Activated naive CD8-positive, alpha-beta T cell treated with anti-CD3 and anti-CD28 coated beads, Interleukin-2, amount 10 ng/mL, durations not matched to agents 7 days and 5 days (primary cell): ENCODE results near the gene PAPSS2. TPM values are rescaled to one million over a fixed set of nuclear protein-coding genes. Genes with fewer than 3 reads are reported as not detected.

Experiments used
- ATAC-seq: fragments of 150-1000 bp; cut with Tn5 transposase; one replicate; pipeline ENCODE4 v1.10.0; 2021; ENCODE audit warnings: low read depth, moderate library complexity
- POLR2A ChIA-PET: fragments of 350-600 bp; sonication (Branson Sonifier 250); formaldehyde crosslinking; loops from one replicate; lab custom pipeline; 2021; ENCODE audit warnings: antibody characterized with exemption; lab: Charles Lee
- DNase-seq: peaks from one replicate; pipeline ENCODE4 v3.0.0; 2021
- H3K27ac Mint-ChIP-seq: one replicate; pipeline ENCODE4 v1.8.0; 2022; ENCODE audit warnings: mild to moderate bottlenecking, mixed read lengths
- H3K27me3 Mint-ChIP-seq: one replicate; pipeline ENCODE4 v1.8.0; 2022; ENCODE audit warnings: mild to moderate bottlenecking, moderate library complexity, mixed read lengths
- H3K36me3 Mint-ChIP-seq: one replicate; pipeline ENCODE4 v1.8.0; 2021; ENCODE audit warnings: mild to moderate bottlenecking, mixed read lengths
- H3K4me1 Mint-ChIP-seq: one replicate; pipeline ENCODE4 v1.8.0; 2021; ENCODE audit warnings: mixed read lengths
- H3K4me3 Mint-ChIP-seq: one replicate; pipeline ENCODE4 v1.8.0; 2022; ENCODE audit warnings: mild to moderate bottlenecking, moderate library complexity, mixed read lengths
- H3K9me3 Mint-ChIP-seq: one replicate; pipeline ENCODE4 v1.8.0; 2021; ENCODE audit warnings: mixed read lengths
- total RNA-seq, 2 experiments: library from RNA; stranded (reverse); gene quantifications; one replicate each; pipeline ENCODE4 v1.2.3, GENCODE V29; 2021

PAPSS2 gene
- total RNA-seq, 2 experiments from 2014 or later: 1.1 to 2.2 TPM

GRCh38 chr10:87691506-87692070, 31.9 kb downstream of the PAPSS2 start:
- DNase-seq (no peak), ATAC-seq (no peak)
- Mint-ChIP-seq H3K4me1 (no peaks in the 10 kb centered on the region), H3K27me3 (peaks cover 4% of the 10 kb centered on the region), H3K36me3 (no peaks in the 10 kb centered on the region), H3K4me3 (no peak overlapping the region), H3K9me3 (no peaks in the 10 kb centered on the region), H3K27ac (no peak overlapping the region)
- POLR2A ChIA-PET: no interaction called here

- H3K4me3 Mint-ChIP-seq: no peak overlapping the region
- no peaks in the 10 kb centered on the region for H3K9me3 Mint-ChIP-seq
- no peaks in the 10 kb centered on the region for H3K4me1 Mint-ChIP-seq
- H3K27me3 Mint-ChIP-seq: peaks cover 10% of the 10 kb centered on the region
- ATAC-seq: no peak
- POLR2A ChIA-PET: no interaction called here
- no peaks in the 10 kb centered on the region for H3K36me3 Mint-ChIP-seq
- DNase-seq: no peak
- H3K27ac Mint-ChIP-seq: no peak overlapping the region
Measured at GRCh38 chr10:87692956-87693484, 33.3 kb downstream of the PAPSS2 start.

DNA sequence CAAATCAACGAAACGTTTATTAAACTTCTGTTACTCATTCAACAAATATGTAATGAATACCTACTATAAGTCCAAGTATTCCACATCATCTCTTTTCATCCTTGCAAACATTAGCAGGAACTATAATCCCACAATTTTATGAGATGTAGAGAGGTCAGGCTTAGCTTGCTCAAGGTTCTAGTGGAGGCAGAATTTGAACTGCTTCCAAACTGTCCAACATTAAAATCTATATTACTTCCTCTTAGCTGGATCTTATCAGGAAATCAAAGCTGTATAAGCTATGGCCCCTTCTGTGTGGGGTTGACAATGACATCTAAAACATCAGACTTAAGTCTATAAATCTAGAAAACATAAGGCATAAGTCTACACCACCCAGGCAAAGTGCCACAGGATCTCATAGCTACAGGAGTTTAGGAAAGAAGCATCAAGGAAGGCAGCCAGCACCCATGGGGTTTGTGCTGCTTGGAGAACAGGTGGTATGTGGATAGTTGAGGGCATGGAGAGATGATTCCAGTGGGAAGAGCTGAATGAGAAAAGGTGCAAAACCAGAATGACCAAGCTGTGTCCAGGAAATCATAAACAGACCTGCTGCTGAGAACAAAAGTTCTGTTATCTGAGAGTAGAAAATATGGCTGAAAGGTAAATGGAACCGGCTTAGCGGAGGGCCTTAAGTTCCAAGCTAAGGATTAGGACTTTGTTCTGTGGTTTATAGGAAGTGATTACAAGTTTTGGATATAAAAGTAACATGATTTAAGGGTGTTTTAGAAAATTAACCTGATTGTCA, 34.5 kb downstream of the PAPSS2 start:
- DNase-seq (no peak), ATAC-seq (no peak)
- H3K4me3 Mint-ChIP-seq: no peak overlapping the region
- H3K27ac Mint-ChIP-seq: no peak overlapping the region
- peaks cover 10% of the 10 kb centered on the region for H3K27me3 Mint-ChIP-seq
- H3K9me3 Mint-ChIP-seq: no peaks in the 10 kb centered on the region
- POLR2A ChIA-PET: no interaction called here
- no peaks in the 10 kb centered on the region for H3K4me1 Mint-ChIP-seq
- H3K36me3 Mint-ChIP-seq: no peaks in the 10 kb centered on the region

DNA sequence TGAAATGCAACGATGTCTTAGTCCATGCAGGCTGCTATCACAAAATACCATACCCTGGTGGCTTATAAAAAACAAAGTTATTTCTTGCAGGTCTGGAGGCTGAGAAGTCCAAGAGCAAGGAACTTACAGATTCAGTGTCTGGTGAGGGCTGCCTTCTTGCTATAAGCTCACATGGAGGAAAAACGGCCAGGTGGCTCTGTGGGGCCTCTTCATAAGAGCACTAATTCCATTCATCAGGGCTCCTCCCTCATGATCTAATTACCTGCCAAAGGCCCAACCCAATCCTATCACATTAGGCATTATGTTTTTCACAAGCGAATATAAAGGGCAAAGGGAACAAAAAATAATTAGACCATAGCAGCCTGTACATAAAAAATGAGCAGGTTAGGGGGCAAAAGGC, 35.4 kb downstream of the PAPSS2 start:
- Mint-ChIP-seq H3K36me3 (no peaks in the 10 kb centered on the region), H3K4me3 (no peak overlapping the region), H3K9me3 (no peaks in the 10 kb centered on the region), H3K4me1 (no peaks in the 10 kb centered on the region), H3K27ac (no peak overlapping the region), H3K27me3 (peaks cover 9% of the 10 kb centered on the region)
- ATAC-seq (no peak), DNase-seq (no peak)
- POLR2A ChIA-PET: no interaction called here

DNA sequence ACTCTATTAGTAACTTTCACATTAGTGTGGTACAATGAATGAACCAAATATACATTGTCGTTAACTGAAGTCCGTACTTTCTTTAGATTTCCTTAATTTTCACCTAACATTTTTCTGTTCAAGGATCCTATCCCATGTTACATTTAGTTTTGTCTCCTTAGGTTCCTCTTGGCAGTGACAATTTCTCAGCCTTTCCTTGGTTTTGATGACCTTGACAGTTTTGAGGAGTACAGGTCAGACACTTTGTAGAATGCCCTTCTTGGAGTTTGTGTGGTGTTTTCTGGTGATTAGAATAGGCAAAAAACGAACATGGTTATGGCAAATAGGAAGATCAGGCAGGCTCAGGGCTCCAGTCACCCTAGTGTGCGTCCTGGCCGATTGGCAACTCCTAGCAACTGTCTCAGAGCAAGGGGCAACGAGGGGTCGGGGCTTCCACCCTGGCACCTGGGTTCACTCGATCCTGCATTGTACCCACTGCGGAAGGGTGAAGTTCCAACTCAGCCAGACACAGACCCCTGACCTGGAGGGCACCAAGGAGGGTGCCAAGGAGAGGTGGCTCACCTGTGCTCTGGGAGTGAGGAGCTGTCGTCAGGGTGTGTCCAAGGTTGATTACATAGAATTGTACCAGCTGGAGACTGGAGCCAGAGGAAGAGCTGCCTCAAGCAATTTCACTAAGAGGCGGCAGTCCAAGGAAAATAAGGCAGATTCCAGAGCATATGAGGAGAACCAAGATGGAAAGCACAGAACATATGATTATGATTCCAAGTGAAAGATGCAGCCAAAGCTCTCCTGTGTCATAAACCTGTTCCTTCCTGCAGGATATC, 37.5 kb downstream of the PAPSS2 start:
- H3K36me3 Mint-ChIP-seq: no peaks in the 10 kb centered on the region
- H3K9me3 Mint-ChIP-seq: no peaks in the 10 kb centered on the region
- no peaks in the 10 kb centered on the region for H3K4me1 Mint-ChIP-seq
- DNase-seq: no peak
- POLR2A ChIA-PET: no interaction called here
- no peak overlapping the region for H3K4me3 Mint-ChIP-seq
- no peak for ATAC-seq
- peaks cover 15% of the 10 kb centered on the region for H3K27me3 Mint-ChIP-seq
- no peak overlapping the region for H3K27ac Mint-ChIP-seq

DNA sequence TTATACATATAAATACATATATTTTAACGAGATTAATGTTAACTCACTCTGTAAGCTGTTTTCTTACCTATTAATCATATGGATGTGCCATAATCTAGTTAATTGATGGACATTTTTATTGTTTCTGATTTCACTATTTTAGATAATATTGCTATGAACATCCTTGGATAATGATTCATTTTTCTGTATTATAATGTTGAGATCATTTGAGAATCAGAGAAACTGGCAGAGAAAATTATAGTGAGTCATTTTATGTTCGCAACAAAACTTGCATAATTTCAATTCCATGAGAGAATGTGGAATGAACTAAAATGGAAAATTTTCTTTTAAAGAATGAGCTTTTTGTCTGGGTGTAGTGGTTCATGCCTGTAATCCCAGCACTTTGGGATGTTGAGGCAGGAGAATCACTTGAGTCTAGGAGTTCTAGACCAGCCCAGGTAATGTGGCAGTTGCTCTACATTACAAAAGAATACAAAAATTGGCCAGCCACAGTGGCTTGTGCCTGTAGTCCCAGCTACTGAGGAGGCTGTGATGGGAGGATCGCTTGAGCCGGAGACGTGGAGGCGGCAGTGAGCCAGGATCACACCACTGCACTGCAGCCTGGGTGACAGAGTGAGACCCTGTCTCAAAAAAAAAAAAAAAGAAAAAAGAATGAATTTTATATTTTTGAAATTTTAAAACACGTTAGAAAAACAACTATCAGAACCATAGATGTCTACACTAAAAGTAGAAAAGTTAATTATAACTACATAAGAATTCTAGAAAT, 40.5 kb downstream of the PAPSS2 start:
- POLR2A ChIA-PET: no interaction called here
- Mint-ChIP-seq H3K9me3 (no peaks in the 10 kb centered on the region), H3K4me3 (no peak overlapping the region), H3K4me1 (no peaks in the 10 kb centered on the region), H3K36me3 (no peaks in the 10 kb centered on the region), H3K27ac (no peak overlapping the region), H3K27me3 (peaks cover 15% of the 10 kb centered on the region)
- no peak for ATAC-seq
- DNase-seq: no peak

DNA sequence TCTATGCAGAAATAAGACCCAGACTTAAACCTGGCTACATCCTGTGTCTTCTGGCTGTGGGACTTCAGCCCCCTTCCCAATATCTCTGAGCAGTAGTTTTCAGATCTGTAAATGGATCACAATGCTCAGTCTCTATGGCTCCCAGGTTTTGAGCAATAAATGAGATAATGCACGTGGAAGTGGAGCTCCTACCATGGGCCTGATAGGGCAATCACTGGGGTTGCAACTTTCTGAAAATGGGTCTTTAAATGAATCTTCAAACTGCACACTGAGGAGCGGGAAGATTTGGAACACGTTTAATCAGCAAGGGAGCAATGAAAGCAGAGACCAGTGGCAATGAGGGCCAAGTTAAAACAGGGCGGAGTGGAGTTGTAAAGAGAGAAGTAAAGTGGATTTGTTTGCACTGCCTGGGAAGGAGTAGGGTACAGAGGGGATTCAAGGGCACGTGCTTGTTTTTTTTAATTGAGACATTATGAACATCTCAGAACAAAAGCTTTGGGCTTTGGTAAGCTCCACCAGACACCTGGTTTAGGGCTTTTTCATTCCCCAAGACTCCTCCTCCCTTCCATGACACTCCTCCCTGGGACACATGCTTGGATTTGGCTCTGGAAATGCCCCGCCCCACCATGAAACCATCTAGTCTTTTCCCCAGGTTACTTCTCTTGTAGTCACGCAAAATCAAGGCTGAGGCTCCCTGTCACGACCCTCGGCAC, 42.7 kb downstream of the PAPSS2 start:
- no peaks in the 10 kb centered on the region for H3K9me3 Mint-ChIP-seq
- ATAC-seq: no peak
- no peaks in the 10 kb centered on the region for H3K4me1 Mint-ChIP-seq
- no peak for DNase-seq
- H3K4me3 Mint-ChIP-seq: no peak overlapping the region
- POLR2A ChIA-PET: no interaction called here
- H3K27ac Mint-ChIP-seq: no peak overlapping the region
- peaks cover 10% of the 10 kb centered on the region for H3K27me3 Mint-ChIP-seq
- H3K36me3 Mint-ChIP-seq: no peaks in the 10 kb centered on the region

GRCh38 chr10:87702973-87703294, 43.3 kb downstream of the PAPSS2 start:
- H3K27me3 Mint-ChIP-seq: peaks cover 10% of the 10 kb centered on the region
- H3K4me1 Mint-ChIP-seq: no peaks in the 10 kb centered on the region
- no peak overlapping the region for H3K27ac Mint-ChIP-seq
- ATAC-seq: no peak
- no peak for DNase-seq
- H3K4me3 Mint-ChIP-seq: no peak overlapping the region
- POLR2A ChIA-PET: no interaction called here
- H3K9me3 Mint-ChIP-seq: no peaks in the 10 kb centered on the region
- H3K36me3 Mint-ChIP-seq: no peaks in the 10 kb centered on the region

- Mint-ChIP-seq H3K27ac (no peak overlapping the region), H3K4me1 (no peaks in the 10 kb centered on the region), H3K27me3 (peaks cover 10% of the 10 kb centered on the region), H3K36me3 (no peaks in the 10 kb centered on the region), H3K9me3 (no peaks in the 10 kb centered on the region), H3K4me3 (no peak overlapping the region)
- POLR2A ChIA-PET: no interaction called here
- no peak for ATAC-seq
- no peak for DNase-seq
Measured at GRCh38 chr10:87703771-87704170, 44.1 kb downstream of the PAPSS2 start.

DNA sequence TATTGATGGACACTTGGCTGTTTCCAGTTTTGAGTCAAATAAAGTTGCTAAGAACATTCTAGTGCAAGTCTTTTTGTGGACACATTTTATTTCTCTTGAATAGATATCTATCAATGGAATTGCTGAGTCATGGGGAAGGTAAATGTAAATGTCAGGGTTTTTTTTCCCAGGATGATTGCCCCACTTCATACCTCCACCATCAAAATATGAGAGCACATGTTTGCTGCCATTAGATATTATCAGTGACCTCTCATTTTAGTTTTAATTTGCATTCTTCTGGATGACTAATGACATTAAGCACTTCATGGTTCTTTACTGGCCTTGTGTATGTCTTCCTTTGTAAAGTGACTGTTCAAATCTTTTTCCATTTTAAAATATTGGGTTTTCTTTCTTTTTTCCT, 45.7 kb downstream of the PAPSS2 start:
- ATAC-seq (no peak), DNase-seq (no peak)
- Mint-ChIP-seq H3K4me1 (no peaks in the 10 kb centered on the region), H3K27ac (no peak overlapping the region), H3K9me3 (no peaks in the 10 kb centered on the region), H3K27me3 (peaks cover 7% of the 10 kb centered on the region), H3K4me3 (no peak overlapping the region), H3K36me3 (no peaks in the 10 kb centered on the region)
- POLR2A ChIA-PET: no interaction called here

GRCh38 chr10:87706731-87707130, 47.1 kb downstream of the PAPSS2 start:
- H3K27me3 Mint-ChIP-seq: peaks cover 9% of the 10 kb centered on the region
- no peaks in the 10 kb centered on the region for H3K36me3 Mint-ChIP-seq
- no peaks in the 10 kb centered on the region for H3K4me1 Mint-ChIP-seq
- H3K27ac Mint-ChIP-seq: no peak overlapping the region
- DNase-seq (no peak), ATAC-seq (no peak)
- POLR2A ChIA-PET: no interaction called here
- no peak overlapping the region for H3K4me3 Mint-ChIP-seq
- no peaks in the 10 kb centered on the region for H3K9me3 Mint-ChIP-seq

DNA sequence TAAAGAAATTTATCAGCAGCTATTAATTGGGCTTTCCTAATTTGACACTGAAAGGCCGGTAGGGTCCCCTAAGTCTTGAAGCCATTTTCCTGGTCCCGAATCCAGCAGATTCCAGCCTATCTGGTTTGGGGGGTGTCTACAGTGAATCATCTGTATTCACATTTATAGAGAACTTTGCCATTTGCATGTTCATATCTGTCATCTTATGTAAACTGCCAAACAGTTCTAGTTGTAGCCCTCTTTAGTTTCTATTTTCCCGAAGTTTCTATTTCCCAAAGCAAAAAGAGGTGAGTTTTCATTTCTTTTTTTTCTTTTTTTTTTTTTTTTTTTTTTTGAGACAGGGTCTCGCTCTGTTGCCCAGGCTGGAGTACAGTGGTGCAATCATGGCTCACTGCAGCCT, 47.6 kb downstream of the PAPSS2 start:
- Mint-ChIP-seq H3K4me1 (no peaks in the 10 kb centered on the region), H3K27me3 (peaks cover 9% of the 10 kb centered on the region), H3K27ac (no peak overlapping the region), H3K4me3 (no peak overlapping the region), H3K36me3 (no peaks in the 10 kb centered on the region), H3K9me3 (no peaks in the 10 kb centered on the region)
- DNase-seq (no peak), ATAC-seq (no peak)
- POLR2A ChIA-PET: no interaction called here
